HS-5 (cell line): ENCODE measurements around the gene FOXK2.
"Not testable (repeated sequence)": the region's sequence is repeated elsewhere in the genome, so short reads cannot be mapped to it uniquely, and the experiment has no call there.

ENCODE experiments used
- DNase-seq: peaks from one replicate; pipeline ENCODE4 v3.0.0-alpha.2; 2012; ENCODE audit warnings: low read depth

The FOXK2 gene

GRCh38 chr17:82534401-82534812 lies 14.9 kb downstream of the FOXK2 start:
- no peak for DNase-seq

DNA sequence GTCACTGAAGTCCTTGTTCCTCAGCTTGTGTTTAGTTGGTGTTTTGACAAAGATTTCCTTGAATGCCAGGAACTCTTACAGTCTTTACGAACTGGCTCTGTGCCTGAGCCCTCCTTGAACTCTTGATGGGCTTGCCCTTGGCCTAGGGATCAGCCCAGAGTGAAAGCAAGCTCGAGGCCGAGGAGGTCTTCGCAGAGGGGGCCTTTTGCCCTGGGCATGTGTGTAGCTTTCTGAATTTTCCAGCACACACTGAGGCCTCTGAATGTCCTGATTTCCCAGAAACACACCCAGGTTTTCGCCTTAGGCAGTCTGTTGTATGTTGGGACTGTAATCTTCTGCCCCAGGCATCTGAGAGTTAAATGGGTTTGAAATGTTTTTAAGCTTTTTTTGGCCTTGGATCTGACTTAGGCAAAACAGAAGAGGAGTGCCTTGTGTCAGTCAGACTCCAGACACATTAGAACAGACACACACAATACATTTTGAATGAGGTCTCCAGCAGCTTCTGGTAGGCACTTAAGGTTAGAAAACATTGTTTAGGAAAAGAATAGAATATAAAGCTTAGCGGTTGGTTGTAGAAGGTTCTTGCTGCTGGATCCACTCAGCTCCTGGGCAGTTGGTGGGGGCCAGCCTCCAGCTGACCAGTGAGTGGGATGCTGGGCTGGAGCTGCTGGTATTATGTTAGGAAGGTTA lies 17.1 kb downstream of the FOXK2 start:
- no peak for DNase-seq

DNA sequence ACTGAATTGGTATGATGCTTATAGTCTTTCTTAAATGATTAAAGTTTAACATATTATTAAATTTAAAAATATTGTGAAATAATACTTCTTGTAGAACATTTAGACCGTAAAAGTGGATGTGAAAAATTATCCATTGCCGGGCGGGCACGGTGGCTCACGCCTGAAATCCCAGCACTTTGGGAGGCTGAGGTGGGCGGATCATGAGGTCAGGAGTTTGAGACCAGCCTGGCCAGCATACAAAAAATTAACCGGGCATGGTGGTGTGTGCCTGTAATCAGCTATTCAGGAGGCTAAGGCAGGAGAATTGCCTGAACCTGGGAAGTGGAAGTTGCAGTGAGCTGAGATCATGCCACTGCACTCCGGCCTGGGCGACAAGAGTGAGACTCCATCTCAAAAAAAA lies 17.7 kb downstream of the FOXK2 start:
- DNase-seq: not testable (repeated sequence)

- DNase-seq: not testable (repeated sequence)
These were observed 19.5 kb downstream of the FOXK2 start for GRCh38 chr17:82539076-82539475.

GRCh38 chr17:82542439-82542838 lies 22.9 kb downstream of the FOXK2 start:
- DNase-seq: no peak

- no peak for DNase-seq
These were observed 25.0 kb downstream of the FOXK2 start for GRCh38 chr17:82544431-82545070.

DNA sequence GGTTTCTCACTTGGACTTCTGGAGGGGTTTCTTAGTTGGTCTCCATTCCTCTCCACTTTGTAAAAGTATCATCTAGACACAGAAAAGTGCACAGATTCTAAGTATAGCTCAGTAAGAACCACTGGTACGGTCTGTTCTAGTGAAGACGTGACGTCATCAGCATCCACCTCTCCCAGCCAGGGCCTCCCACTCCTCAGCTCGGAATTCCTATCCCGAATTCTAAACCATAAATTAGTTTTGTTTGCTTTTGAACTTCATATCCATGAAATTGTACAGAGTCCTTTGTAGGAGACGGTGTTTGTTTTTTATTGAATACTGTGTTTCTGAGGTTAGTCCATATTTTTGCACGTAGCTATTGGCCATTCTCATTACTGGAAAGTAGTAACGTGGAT lies 25.5 kb downstream of the FOXK2 start:
- DNase-seq: no peak

GRCh38 chr17:82547981-82548380 lies 28.4 kb downstream of the FOXK2 start:
- no peak for DNase-seq

DNA sequence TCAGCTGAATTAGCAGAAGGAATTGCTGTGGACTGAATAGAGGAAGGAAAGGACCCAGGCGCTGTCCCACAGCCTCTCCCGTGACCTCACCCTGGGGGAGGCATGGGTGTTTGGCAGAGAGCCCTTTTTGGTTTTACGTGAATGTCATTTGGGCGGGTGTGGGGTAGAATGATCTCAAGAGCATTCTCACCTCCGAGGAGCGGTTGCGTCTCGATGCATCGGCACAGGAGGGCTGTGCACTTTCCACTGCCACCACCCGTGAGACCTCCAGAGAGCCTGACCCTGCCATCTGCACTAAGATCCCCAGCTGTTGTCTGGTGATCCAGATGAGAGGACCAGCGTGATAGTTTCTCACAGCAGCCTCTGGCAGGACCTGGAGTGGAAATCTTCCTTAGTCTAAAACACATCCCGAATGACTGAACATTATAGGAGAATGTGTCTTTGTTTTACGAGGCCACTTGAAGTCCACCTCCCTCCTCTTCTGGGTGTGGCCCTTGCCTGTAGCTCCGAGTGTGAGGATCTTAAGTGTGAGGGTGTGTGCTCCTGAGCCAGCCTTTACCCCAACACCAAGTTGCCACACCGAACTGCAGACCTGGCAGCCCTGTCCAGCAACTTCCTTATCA lies 29.3 kb downstream of the FOXK2 start:
- no peak for DNase-seq

DNA sequence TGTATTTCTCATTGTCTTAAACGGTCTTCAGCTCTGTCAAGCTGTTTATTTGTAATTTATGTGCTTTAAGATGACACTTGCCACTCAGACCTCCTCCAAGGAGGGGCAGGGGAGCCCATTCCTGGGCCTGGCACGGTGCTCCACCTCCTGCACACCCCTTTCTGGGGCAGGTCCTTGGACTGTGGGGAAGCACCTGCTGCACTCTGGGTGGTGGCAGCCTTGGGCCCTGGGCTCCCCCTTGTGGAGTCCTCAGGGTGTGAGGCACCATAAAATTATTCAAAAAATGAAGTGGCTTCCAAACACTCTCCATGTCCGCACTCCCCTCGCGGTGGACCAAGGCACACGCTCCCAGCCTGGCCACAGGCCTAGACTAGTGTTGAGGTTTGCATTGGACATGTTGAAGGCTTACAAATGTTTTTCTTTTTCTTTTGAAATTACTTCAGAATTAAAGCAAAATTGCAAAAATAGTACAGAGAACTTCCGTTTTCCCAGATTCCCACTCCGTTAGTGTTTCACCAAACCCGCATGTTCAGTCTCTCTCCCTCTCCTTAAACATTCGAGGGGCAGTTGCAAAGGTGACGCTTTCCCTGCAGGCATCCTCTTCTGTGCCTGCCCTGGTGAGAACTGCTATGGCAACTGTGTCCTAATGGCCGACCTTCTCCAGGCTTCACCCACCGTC lies 32.4 kb downstream of the FOXK2 start:
- no peak for DNase-seq

DNA sequence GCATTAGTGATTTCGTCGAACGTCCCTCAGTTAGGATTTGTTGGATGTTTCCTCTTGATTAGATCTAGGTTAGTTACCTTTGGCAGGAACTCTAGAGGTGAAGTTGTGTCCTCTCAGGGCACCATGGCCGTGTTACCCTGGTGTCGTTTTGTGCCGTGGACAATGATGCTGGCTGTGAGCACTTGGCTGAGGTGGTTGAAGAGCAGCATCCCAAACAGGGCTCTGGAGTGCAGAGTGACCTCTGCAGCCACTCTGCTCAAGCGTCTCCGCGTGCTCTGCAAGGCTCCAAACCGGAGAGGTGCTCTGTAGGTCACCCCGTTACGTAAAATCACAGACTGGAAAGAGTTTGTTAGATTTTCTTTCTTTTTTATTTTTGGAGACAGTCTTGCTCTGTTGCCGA lies 33.0 kb downstream of the FOXK2 start:
- no peak for DNase-seq

- no peak for DNase-seq
These were observed 33.8 kb downstream of the FOXK2 start for GRCh38 chr17:82553210-82553930.

DNA sequence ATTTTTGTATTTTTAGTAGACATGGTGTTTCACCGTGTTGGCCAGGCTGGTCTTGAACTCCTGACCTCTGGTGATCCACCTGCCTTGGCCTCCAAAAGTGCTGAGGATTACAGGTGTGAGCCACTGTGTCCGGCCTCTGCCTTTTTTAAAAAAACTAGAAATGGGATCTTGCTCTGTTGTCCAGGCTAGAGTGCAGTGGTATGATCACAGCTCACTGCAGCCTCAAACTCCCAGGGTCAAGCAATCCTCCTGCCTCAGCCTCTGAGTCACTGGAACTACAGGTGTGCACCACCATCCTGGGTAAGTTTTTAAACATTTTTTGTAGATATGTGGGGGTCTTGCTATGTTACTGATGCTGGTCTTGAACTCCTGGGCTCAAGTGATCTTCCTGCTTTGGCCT lies 38.0 kb downstream of the FOXK2 start:
- DNase-seq: not testable (repeated sequence)

DNA sequence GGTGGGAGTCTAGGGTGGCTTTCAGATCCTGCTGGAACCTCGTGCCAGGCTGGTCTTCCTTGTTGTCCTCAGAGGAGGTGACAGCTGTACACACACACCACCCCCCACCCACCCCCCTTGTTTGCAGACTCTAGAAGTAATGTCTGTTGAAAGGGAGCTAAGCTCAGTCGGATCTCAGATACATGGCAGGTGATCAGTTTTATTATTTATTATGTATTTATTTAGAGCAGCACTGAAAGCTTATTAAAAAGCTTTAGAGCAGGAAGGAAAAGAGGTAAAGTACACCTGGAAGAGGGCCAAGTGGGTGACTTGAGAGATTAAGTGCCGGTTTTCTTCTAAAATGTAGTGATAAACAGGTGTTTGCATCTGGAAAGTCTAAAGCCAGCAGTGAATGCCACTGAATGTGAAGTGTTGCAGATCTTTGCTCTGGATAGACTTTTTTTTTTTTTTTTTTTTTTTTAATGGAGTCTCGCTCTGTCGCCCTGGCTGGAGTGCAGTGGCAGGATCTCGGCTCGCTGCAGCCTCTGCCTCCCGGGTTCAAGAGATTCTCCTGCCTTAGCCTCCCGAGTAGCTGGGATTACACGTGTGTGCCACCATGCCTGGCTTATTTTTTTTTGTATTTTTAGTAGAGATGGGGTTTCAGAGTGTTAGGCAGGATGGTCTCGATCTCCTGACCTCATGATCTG lies 40.2 kb downstream of the FOXK2 start:
- no peak for DNase-seq

GRCh38 chr17:82560252-82560642 lies 40.7 kb downstream of the FOXK2 start:
- DNase-seq: no peak

DNA sequence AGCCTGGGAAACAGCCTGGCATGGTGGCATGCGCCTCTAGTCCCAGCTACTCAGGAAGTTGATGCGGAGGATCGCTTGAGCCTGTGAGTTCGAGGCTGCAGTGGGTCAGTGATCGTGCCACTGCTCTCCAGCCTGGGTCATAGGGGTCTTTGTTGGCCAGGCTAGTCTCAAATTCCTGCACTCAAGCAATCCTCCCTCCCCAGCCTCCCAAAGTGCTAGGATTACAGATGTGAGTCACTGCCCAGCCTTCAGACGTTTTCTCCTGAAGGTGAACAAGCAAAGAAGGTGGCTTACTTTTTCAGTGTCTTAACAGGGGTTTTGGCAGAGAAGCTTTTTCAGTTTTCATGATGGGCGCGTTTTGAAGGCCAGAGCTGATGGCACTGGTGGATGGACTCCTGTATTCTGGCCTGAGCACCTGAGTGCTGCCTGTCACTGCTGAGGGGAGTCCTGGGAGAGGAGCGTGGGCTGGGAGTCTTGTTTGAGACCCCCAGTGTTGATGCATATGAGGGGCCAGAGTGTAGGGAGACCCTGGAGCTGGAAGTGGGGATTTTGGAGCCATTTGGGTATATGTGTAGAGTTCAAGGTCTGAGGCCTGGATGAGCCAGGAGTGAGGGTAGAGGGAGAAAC lies 41.4 kb downstream of the FOXK2 start:
- DNase-seq: no peak

GRCh38 chr17:82561429-82562035 lies 42.0 kb downstream of the FOXK2 start:
- DNase-seq: no peak

GRCh38 chr17:82562718-82563220 lies 43.2 kb downstream of the FOXK2 start:
- DNase-seq: not testable (repeated sequence)

DNA sequence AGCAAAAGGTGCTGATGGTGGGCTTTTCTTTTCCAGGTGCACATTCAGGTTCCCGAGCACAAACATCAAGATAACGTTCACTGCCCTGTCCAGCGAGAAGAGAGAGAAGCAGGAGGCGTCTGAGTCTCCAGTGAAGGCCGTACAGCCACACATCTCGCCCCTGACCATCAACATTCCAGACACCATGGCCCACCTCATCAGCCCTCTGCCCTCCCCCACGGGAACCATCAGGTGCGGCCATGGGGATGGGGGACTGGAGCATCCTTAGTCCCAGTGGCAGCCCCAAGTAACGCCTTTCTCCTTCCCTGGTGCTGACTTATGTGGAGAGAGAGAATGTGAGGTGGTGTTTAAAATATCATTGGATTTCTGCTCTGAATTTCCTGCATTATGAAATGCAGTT lies 43.8 kb downstream of the FOXK2 start:
- DNase-seq: no peak

- not testable (repeated sequence) for DNase-seq
These were observed 44.2 kb downstream of the FOXK2 start for GRCh38 chr17:82563745-82564144.

DNA sequence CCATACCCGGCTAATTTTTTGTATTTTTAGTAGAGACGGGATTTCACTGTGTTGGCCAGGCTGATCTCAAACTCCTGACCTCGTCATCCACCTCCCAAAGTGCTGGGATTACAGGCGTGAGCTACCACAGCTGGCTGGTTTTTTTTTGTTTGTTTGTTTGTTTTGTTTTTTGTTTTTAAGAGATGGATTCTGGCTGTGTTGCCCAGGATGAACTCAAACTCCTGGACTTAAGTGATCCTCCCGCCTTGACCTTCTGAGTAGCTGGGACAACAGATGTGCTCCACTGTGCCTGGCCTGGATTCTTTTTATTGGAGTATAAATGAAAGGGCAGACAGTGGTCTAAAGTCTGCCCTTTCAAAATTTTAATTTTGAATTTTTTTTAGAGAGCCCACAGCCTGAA lies 44.7 kb downstream of the FOXK2 start:
- no peak for DNase-seq
